Neural crest cell (in vitro differentiated cells): Measurements from ENCODE around the gene LITAF. TPM values are rescaled to one million over a fixed set of nuclear protein-coding genes. Genes with fewer than 3 reads are reported as not detected.
"Not testable (repeated sequence)": the region's sequence is repeated elsewhere in the genome, so short reads cannot be mapped to it uniquely, and the experiment has no call there.

ENCODE experiments used
- DNase-seq: peaks from one replicate; pipeline ENCODE4 v3.0.0; 2021; ENCODE audit warnings: low read depth, mixed read lengths, low spot score
- H3K27ac Mint-ChIP-seq: one replicate; pipeline ENCODE4 v1.8.0; 2021; ENCODE audit warnings: mild to moderate bottlenecking, mixed read lengths; ENCODE audit not compliant: unreplicated experiment
- H3K27me3 Mint-ChIP-seq: 2 replicates; pipeline ENCODE4 v1.8.0; 2021; ENCODE audit warnings: low read depth, mild to moderate bottlenecking, mixed read lengths
- H3K36me3 Mint-ChIP-seq: 2 replicates; pipeline ENCODE4 v1.8.0; 2021; ENCODE audit warnings: low read depth, mild to moderate bottlenecking, mixed read lengths
- H3K4me1 Mint-ChIP-seq: 2 replicates; pipeline ENCODE4 v1.8.0; 2021; ENCODE audit warnings: mixed read lengths
- H3K4me3 Mint-ChIP-seq: one replicate; pipeline ENCODE4 v1.8.0; 2021; ENCODE audit warnings: mild to moderate bottlenecking, mixed read lengths
- H3K9me3 Mint-ChIP-seq: 2 replicates; pipeline ENCODE4 v1.8.0; 2021; ENCODE audit warnings: mixed read lengths
- total RNA-seq: library from RNA; stranded (reverse); gene quantifications from 2 replicates; pipeline ENCODE4 v1.2.1, GENCODE V29; 2021
- TF ChIP-seq, protein P1 (sequence below): fragments of 200-600 bp; sonication (generic); conservative IDR thresholded peaks from 2 replicates; pipeline ENCODE4 v1.5.0; 2021; ENCODE audit warnings: antibody characterized with exemption, mild to moderate bottlenecking

The LITAF gene
- total RNA-seq, 1 donor from 2014 or later: 62.9 TPM

DNA sequence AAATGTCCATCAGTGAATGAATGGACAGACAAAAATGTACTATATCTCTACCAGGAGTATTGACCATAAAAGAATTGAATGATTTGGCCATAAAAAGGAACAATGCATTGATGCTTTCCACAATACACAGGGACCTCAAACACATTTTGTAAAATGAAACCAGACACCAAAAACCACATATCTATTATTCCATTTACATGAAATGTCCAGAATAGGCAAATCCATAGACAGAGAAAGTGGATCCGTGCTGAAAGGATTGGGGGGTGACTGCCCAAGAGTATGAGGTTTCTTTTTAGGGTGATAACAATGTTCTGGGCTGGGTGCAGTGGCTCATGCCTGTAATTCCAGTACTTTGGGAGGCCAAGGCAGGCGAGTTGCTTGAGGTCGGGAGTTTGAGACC lies 6.9 kb upstream of the LITAF start:
- H3K36me3 Mint-ChIP-seq: no peaks in the 10 kb centered on the region
- H3K27ac Mint-ChIP-seq: no peak overlapping the region
- peaks cover 13% of the 10 kb centered on the region for H3K4me1 Mint-ChIP-seq
- no peak overlapping the region for H3K4me3 Mint-ChIP-seq
- no peak for DNase-seq
- no peaks in the 10 kb centered on the region for H3K27me3 Mint-ChIP-seq
- no peaks in the 10 kb centered on the region for H3K9me3 Mint-ChIP-seq
- TF ChIP-seq, protein P1, sequence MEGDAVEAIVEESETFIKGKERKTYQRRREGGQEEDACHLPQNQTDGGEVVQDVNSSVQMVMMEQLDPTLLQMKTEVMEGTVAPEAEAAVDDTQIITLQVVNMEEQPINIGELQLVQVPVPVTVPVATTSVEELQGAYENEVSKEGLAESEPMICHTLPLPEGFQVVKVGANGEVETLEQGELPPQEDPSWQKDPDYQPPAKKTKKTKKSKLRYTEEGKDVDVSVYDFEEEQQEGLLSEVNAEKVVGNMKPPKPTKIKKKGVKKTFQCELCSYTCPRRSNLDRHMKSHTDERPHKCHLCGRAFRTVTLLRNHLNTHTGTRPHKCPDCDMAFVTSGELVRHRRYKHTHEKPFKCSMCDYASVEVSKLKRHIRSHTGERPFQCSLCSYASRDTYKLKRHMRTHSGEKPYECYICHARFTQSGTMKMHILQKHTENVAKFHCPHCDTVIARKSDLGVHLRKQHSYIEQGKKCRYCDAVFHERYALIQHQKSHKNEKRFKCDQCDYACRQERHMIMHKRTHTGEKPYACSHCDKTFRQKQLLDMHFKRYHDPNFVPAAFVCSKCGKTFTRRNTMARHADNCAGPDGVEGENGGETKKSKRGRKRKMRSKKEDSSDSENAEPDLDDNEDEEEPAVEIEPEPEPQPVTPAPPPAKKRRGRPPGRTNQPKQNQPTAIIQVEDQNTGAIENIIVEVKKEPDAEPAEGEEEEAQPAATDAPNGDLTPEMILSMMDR: no peak

DNA sequence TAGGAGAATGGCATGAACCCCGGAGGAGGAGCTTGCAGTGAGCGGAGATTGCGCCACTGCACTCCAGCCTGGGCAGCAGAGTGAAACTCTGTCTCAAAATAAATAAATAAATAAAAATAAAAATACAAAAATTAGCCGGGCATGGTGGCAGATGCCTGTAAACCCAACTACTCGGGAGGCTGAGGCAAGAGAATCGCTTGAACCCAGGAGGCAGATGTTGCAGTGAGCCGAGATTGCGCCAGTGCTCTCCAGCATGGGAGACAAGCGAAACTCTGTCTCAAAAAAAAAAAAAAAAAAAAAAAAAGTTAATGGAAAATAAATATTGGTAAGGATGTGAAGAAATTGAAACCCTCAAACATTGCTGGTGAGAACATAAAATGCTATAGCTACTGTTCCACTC lies 6.4 kb upstream of the LITAF start:
- H3K27me3 Mint-ChIP-seq, H3K27ac Mint-ChIP-seq, H3K4me3 Mint-ChIP-seq, H3K9me3 Mint-ChIP-seq, H3K36me3 Mint-ChIP-seq, H3K4me1 Mint-ChIP-seq, DNase-seq: not testable (repeated sequence)

DNA sequence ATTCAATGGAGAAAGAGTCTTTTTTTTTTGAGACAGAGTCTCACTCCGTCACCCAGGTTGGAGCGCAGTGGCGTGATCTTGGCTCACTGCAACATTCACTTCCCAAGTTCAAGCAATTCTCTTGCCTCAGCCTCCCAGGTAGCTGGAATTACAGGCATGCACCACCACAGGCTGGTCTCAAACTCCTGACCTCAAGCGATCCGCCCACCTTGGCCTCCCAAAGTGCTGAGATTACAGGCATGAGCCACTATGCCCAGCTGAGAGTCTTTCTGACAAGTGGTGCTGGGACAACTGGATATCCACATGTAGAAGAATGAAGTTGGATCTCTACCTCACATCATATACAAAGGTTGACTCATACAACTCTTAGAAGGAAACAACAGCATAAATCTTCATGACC lies 4.9 kb upstream of the LITAF start:
- H3K4me3 Mint-ChIP-seq, H3K36me3 Mint-ChIP-seq, H3K4me1 Mint-ChIP-seq, DNase-seq, H3K27me3 Mint-ChIP-seq, H3K9me3 Mint-ChIP-seq, H3K27ac Mint-ChIP-seq: not testable (repeated sequence)

DNA sequence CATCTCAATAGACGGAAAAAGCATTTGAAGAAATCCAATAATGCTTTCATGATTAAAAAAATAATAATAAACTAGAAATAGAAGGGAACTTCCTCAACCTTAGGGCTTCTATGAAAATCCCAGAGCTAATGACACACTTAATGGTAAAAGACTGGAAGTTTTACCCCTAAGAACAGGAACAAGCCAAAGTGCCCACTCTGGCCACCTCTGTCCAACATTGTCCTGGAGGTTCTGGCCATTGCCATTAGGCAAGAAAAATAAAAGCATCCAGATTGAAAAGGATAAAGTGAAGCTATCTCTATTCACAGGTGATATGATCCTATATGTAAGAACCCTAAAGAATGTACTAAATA lies 2.5 kb upstream of the LITAF start:
- no peaks in the 10 kb centered on the region for H3K36me3 Mint-ChIP-seq
- TF ChIP-seq, protein P1: no peak
- H3K4me3 Mint-ChIP-seq: peak overlapping the region; percentile 35
- DNase-seq: no peak
- peaks cover 21% of the 10 kb centered on the region for H3K4me1 Mint-ChIP-seq
- no peaks in the 10 kb centered on the region for H3K9me3 Mint-ChIP-seq
- H3K27me3 Mint-ChIP-seq: peaks cover 6% of the 10 kb centered on the region
- H3K27ac Mint-ChIP-seq: no peak overlapping the region

DNA sequence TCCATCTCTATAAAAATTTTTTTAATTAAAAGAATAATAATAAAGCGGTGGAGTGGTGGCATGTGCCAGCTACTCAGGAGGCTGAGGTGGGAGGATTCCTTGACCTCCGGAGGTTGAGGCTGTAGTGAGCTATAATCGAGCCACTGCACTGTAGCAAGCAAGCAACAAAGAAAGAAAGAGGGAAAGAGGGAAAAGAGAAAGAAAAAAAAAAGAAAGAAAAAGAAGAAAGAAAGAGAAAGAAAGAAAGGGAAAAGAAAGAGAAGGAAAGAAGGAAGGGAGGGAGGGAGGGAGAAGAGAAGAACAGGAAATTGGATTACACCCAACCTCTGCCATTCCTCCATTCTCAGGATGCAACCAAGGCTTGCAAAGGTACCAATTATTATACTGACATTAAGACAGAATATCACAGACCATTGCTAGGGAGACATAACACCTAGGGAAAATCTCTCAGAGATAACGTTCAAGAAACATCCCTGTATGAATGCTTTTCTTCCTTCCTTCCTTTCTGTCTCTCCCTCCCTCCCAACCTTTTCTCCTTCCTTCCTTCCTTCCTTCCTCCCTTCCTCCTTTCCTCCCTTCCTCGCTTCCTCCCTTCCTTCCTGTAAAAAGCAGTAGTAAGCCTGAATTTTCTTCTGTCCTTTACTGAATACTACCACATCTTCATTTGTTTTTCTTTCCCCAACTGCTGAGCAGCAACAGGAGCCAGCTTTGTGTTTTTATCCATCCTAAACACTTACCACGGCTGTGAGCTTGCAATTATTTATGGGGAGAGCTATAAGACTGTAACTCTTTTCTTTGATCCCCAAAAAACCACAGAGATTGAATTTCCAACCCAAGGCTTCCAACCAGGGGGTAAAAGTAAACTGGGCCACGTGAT lies 1.8 kb upstream of the LITAF start:
- TF ChIP-seq, protein P1: no peak
- Mint-ChIP-seq H3K9me3 (no peaks in the 10 kb centered on the region), H3K27ac (no peak overlapping the region), H3K27me3 (peaks cover 6% of the 10 kb centered on the region), H3K4me1 (peaks cover 27% of the 10 kb centered on the region), H3K4me3 (peak overlapping the region; percentile 35), H3K36me3 (no peaks in the 10 kb centered on the region)
- no peak for DNase-seq

DNA sequence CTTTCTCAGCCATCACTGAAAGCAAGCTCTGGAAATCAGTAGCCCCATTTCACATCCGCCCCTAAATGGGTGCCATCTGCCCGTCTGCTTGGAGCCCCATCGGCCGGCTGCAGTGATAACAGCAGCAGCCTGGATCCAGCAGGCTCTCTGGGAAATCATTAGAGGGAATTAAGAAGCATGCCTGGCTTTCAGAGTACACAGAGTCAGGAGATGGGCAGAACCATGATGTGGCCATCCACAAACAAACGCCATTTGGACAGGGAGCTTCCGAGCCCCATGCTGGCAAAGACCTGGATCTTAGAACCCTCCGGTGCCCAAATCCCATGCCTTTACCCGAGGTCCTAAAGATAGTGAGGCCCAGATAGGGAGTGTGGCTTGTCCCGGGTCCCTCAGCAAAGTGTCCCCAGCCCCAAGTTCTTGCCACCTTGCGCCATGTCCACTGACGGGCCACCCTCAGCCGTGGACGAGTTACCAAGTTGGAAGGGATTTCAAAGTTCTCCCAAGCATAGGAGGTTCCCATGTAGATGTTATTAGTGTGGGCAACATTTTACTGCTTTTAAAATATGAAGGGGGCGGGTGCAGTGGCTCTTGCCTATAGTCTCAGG lies 1.0 kb upstream of the LITAF start:
- TF ChIP-seq, protein P1: no peak
- no peaks in the 10 kb centered on the region for H3K9me3 Mint-ChIP-seq
- H3K4me3 Mint-ChIP-seq: peak overlapping the region; percentile 90
- H3K4me1 Mint-ChIP-seq: peaks cover 33% of the 10 kb centered on the region
- H3K27me3 Mint-ChIP-seq: peaks cover 6% of the 10 kb centered on the region
- H3K27ac Mint-ChIP-seq: no peak overlapping the region
- H3K36me3 Mint-ChIP-seq: no peaks in the 10 kb centered on the region
- no peak for DNase-seq
